K562 (cell line): ENCODE measurements around the gene RINL.

Experiments used
- ETS1 ChIP-seq: conservative IDR thresholded peaks from 2 replicates; pipeline ENCODE4 v1.6.1; 2011; ENCODE audit warnings: low read depth, mild to moderate bottlenecking, low read length; ENCODE audit not compliant: control insufficient read depth
- HCFC1 ChIP-seq: IDR thresholded peaks from 2 replicates; pipeline ENCODE4 v1.6.1; 2012; ENCODE audit warnings: low read depth, low read length, improper control_type of control experiment
- HNRNPUL1 ChIP-seq: fragments of 200-400 bp; formaldehyde crosslinking; IDR thresholded peaks from 2 replicates; pipeline ENCODE4 v1.6.1; 2017; ENCODE audit warnings: low read length
- KLF16 ChIP-seq: IDR thresholded peaks from 2 replicates; pipeline ENCODE4 v1.6.1; 2016; ENCODE audit warnings: antibody characterized with exemption
- MLLT1 ChIP-seq, 2 experiments: fragments of 450-650 bp; IDR thresholded peaks; 2 replicates each; pipeline ENCODE4 v1.6.1; 2016
- MYC ChIP-seq, 2 experiments: fragments of 250-450 bp in 1 of 2; sonication (Bioruptor Pico) in 1 of 2; IDR thresholded peaks; 2 replicates each; pipeline versions ENCODE4 v1.5.1 to v1.6.1; 2012 to 2021; ENCODE audit warnings: low read depth in 2 of 2, borderline replicate concordance in 1 of 2, improper control_type of control experiment in 1 of 2, low read length in 1 of 2, mild to moderate bottlenecking in 1 of 2, moderate library complexity in 1 of 2
- NR2C2 ChIP-seq, 2 experiments: fragments of 200-800 bp in 1 of 2; sonication (Bioruptor generic) in 1 of 2; sonication (generic) in 1 of 2; formaldehyde crosslinking in 1 of 2; IDR thresholded peaks; 2 replicates each; pipeline versions ENCODE4 v1.6.1 to v1.8.0; 2016 to 2022; ENCODE audit warnings: mild to moderate bottlenecking in 1 of 2, missing compliant biosample characterization in 1 of 2, missing genetic modification characterization in 1 of 2, missing genetic modification reagents in 1 of 2
- STAT5B ChIP-seq: fragments of 250-450 bp; sonication (Bioruptor Pico); IDR thresholded peaks from 2 replicates; pipeline ENCODE4 v1.8.0; 2021; ENCODE audit warnings: mild to moderate bottlenecking, inconsistent platforms
- TAF15 ChIP-seq: fragments of 200-400 bp; formaldehyde crosslinking; IDR thresholded peaks from 2 replicates; pipeline ENCODE4 v1.6.1; 2017; ENCODE audit warnings: mild to moderate bottlenecking, low read depth, low read length, moderate library complexity
- YY1 ChIP-seq, 3 experiments: IDR thresholded peaks; 2 replicates each; pipeline ENCODE4 v1.6.1; 2011; ENCODE audit warnings: low read length in 2 of 3, mild to moderate bottlenecking in 2 of 3, moderate library complexity in 2 of 3, borderline replicate concordance in 1 of 3, control low read depth in 1 of 3, low read depth in 1 of 3; ENCODE audit not compliant: insufficient read depth in 3 of 3, insufficient replicate concordance in 2 of 3, control insufficient read depth in 1 of 3, insufficient read length in 1 of 3; ENCODE audit errors: extremely low read depth in 1 of 3
- ZNF3 ChIP-seq: fragments of 250-450 bp; sonication (Bioruptor Pico); IDR thresholded peaks from 2 replicates; pipeline ENCODE4 v1.5.0; 2021; ENCODE audit warnings: mild to moderate bottlenecking, moderate library complexity
- ZNF707 ChIP-seq: fragments of 250-450 bp; sonication (Bioruptor Pico); conservative IDR thresholded peaks from 2 replicates; pipeline ENCODE4 v1.8.0; 2022; ENCODE audit warnings: inconsistent platforms, mild to moderate bottlenecking, moderate library complexity
- TF ChIP-seq, protein P1 (sequence below), 3 experiments: IDR thresholded peaks in 2 of 3; conservative IDR thresholded peaks in 1 of 3; 2 replicates each; pipeline ENCODE4 v1.5.1; 2011 to 2012; ENCODE audit warnings: low read length in 3 of 3, mild to moderate bottlenecking in 3 of 3, control low read depth in 2 of 3, improper control_type of control experiment in 1 of 3, inconsistent platforms in 1 of 3, low read depth in 1 of 3, mixed read lengths in 1 of 3, moderate library complexity in 1 of 3; ENCODE audit not compliant: insufficient read depth in 2 of 3

GRCh38 chr19:38888876-38889275 lies 10.8 kb upstream of the RINL start:
- TF ChIP-seq TAF15 (no peak), STAT5B (CRISPR knock-in tag) (no peak), YY1 (IDR thresholded peaks at IDR 0.05; ENCODE audit: borderline replicate concordance in 1 of 3, control insufficient read depth in 1 of 3, extremely low read depth in 1 of 3, insufficient read depth in 3 of 3, insufficient read length in 1 of 3, insufficient replicate concordance in 2 of 3, low read depth in 1 of 3, low read length in 2 of 3) (no peak), MYC (IDR thresholded peaks at IDR 0.05; ENCODE audit: low read depth, low read length) (no peak), MYC (CRISPR knock-in tag; IDR thresholded peaks at IDR 0.05; ENCODE audit: borderline replicate concordance, low read depth) (no peak), ETS1 (no peak), KLF16 (no peak), ZNF3 (no peak), ZNF707 (no peak), MLLT1 (IDR thresholded peaks at IDR 0.05) (no peak), HNRNPUL1 (no peak), NR2C2 (CRISPR knock-in tag; IDR thresholded peaks at IDR 0.05) (no peak), NR2C2 (tag; IDR thresholded peaks at IDR 0.05) (no peak), HCFC1 (no peak)
- TF ChIP-seq, protein P1, sequence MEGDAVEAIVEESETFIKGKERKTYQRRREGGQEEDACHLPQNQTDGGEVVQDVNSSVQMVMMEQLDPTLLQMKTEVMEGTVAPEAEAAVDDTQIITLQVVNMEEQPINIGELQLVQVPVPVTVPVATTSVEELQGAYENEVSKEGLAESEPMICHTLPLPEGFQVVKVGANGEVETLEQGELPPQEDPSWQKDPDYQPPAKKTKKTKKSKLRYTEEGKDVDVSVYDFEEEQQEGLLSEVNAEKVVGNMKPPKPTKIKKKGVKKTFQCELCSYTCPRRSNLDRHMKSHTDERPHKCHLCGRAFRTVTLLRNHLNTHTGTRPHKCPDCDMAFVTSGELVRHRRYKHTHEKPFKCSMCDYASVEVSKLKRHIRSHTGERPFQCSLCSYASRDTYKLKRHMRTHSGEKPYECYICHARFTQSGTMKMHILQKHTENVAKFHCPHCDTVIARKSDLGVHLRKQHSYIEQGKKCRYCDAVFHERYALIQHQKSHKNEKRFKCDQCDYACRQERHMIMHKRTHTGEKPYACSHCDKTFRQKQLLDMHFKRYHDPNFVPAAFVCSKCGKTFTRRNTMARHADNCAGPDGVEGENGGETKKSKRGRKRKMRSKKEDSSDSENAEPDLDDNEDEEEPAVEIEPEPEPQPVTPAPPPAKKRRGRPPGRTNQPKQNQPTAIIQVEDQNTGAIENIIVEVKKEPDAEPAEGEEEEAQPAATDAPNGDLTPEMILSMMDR (IDR thresholded peaks at IDR 0.05 in 2 of 3, conservative IDR thresholded peaks at IDR 0.05 in 1 of 3; ENCODE audit: insufficient read depth in 2 of 3, low read depth in 1 of 3, low read length in 3 of 3), result no peak
